ENCODE data around the gene SDE2. TPM values are rescaled to one million over a fixed set of nuclear protein-coding genes. Genes with fewer than 3 reads are reported as not detected.
A peak's percentile ranks its signal among the peaks of the same experiment; 100 is the strongest.
"Not testable (repeated sequence)": the region's sequence is repeated elsewhere in the genome, so short reads cannot be mapped to it uniquely, and the experiment has no call there.

The SDE2 gene
- total RNA-seq, 4 donors from 2014 or later, result 4.4 to 19.2 (median 13.2) TPM

DNA sequence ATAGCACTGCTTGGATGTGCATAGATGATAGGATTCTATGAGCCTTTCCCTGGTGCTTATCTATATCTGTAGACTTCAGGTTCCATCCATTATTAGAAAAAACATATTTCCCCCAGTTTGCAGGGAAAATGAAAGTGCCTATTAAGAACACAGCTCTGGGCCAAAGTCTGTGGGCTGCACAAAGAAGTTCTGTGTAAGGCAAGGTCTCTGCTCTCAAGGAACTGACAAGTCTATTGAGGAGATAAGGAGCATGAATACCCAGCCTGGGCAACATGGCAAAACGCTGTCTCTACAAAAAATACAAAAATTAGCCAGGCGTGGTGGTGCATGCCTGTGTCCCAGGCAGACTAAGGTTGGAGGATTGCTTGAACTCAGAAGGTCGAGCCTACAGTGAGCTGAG lies 22.3 kb upstream of the SDE2 start:
- H3K27ac ChIP-seq, result no peak overlapping the region
- no peaks in the 10 kb centered on the region for H3K9me3 ChIP-seq
- no peak overlapping the region for H3K4me3 ChIP-seq
- 39 to 70% methylated on average over 2 to 3 of the region's 3 CpGs for WGBS, 2 donors (ENCODE audit: low coverage in 1 of 2)
- DNase-seq, result no peak
- peaks cover 0 to 9% (median 0%) of the 10 kb centered on the region in 4 donors for H3K4me1 ChIP-seq
- intact Hi-C loops (cut with DNase I; ENCODE audit: low total_unique reads) (no loop called here), in situ Hi-C loops (cut with MboI; ENCODE audit: low pct_ligation_motif_present in 1 of 4, low pct_unique_long_range_greater_than_20kb in 1 of 4, low sequenced_read_pairs in 3 of 4) (no loop called here)
- H3K27me3 ChIP-seq, result no peaks in the 10 kb centered on the region
- TF ChIP-seq POLR2AphosphoS5 (IDR thresholded peaks at IDR 0.05) (no peak), POLR2A (IDR thresholded peaks at IDR 0.05) (no peak), EP300 (IDR thresholded peaks at IDR 0.05; ENCODE audit: low read depth) (no peak)
- TF ChIP-seq, protein P1, sequence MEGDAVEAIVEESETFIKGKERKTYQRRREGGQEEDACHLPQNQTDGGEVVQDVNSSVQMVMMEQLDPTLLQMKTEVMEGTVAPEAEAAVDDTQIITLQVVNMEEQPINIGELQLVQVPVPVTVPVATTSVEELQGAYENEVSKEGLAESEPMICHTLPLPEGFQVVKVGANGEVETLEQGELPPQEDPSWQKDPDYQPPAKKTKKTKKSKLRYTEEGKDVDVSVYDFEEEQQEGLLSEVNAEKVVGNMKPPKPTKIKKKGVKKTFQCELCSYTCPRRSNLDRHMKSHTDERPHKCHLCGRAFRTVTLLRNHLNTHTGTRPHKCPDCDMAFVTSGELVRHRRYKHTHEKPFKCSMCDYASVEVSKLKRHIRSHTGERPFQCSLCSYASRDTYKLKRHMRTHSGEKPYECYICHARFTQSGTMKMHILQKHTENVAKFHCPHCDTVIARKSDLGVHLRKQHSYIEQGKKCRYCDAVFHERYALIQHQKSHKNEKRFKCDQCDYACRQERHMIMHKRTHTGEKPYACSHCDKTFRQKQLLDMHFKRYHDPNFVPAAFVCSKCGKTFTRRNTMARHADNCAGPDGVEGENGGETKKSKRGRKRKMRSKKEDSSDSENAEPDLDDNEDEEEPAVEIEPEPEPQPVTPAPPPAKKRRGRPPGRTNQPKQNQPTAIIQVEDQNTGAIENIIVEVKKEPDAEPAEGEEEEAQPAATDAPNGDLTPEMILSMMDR (IDR thresholded peaks at IDR 0.05), result no peak
- no peaks in the 10 kb centered on the region for H3K36me3 ChIP-seq

DNA sequence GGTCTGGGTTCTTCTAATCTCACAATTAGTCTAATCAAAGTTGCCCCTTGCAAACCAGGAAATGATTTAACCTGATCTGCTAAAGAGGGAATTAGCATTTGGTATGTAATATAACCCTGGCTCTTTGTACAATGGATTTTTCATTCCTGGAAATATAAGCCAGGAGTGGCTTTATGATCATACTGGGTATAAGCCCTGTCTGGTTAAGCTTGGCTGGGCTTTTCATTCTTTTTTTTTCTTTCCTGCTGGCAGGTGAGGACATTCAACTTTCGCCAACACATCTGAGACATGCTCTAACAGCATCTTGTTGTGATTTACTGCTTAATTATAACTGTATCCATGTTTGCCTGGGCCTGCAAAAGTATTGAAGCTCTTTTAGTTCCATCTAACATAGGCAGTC lies 20.4 kb upstream of the SDE2 start:
- H3K9me3 ChIP-seq, result no peaks in the 10 kb centered on the region
- peaks cover 0 to 14% (median 0%) of the 10 kb centered on the region in 4 donors for H3K4me1 ChIP-seq
- H3K27ac ChIP-seq, result peak overlapping the region; percentile 24 to 51 (median 43)
- H3K27me3 ChIP-seq, result no peaks in the 10 kb centered on the region
- H3K36me3 ChIP-seq, result no peaks in the 10 kb centered on the region
- no peak overlapping the region for H3K4me3 ChIP-seq
- TF ChIP-seq EP300 (IDR thresholded peaks at IDR 0.05; ENCODE audit: low read depth), result no peak
- TF ChIP-seq, protein P1 (IDR thresholded peaks at IDR 0.05), result no peak
- no peak for TF ChIP-seq POLR2AphosphoS5 (IDR thresholded peaks at IDR 0.05)
- TF ChIP-seq POLR2A (IDR thresholded peaks at IDR 0.05), result no peak
- no peak for DNase-seq
- in situ Hi-C loops (cut with MboI; ENCODE audit: low pct_ligation_motif_present in 1 of 4, low pct_unique_long_range_greater_than_20kb in 1 of 4, low sequenced_read_pairs in 3 of 4) (no loop called here), intact Hi-C loops (cut with DNase I; ENCODE audit: low total_unique reads) (no loop called here)
- WGBS, 2 donors (ENCODE audit: low coverage in 1 of 2), result 68 to 86% methylated on average over 1 of the region's 1 CpG

DNA sequence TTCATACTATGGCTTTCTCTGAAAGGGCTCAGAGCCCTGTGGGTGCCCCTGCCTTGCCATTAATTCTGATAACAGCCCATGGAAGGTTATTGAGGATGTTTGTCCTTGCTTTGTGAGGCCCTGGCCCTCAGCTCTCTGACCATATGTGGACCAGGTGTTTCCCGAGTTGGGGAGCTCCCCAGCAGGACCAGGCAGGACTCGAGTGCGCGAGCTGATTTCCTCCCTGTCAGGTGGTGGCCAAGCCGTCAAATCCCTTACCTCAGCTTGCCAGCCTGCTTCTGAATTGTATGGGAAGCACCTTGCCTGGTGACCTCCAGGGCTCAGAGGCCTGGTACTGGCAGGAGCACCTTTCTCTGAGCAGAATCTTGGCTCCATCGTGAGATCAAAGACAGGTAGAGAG lies 17.9 kb upstream of the SDE2 start:
- in situ Hi-C loops (cut with MboI; ENCODE audit: low pct_ligation_motif_present in 1 of 4, low pct_unique_long_range_greater_than_20kb in 1 of 4, low sequenced_read_pairs in 3 of 4), result no loop called here
- intact Hi-C loops (cut with DNase I; ENCODE audit: low total_unique reads), result no loop called here
- H3K9me3 ChIP-seq, result no peaks in the 10 kb centered on the region
- peaks cover 0 to 14% (median 0%) of the 10 kb centered on the region in 4 donors for H3K4me1 ChIP-seq
- no peak for TF ChIP-seq POLR2A (IDR thresholded peaks at IDR 0.05)
- no peak for TF ChIP-seq EP300 (IDR thresholded peaks at IDR 0.05; ENCODE audit: low read depth)
- TF ChIP-seq POLR2AphosphoS5 (IDR thresholded peaks at IDR 0.05), result no peak
- TF ChIP-seq, protein P1 (IDR thresholded peaks at IDR 0.05), result no peak
- H3K27ac ChIP-seq, result no peak overlapping the region
- H3K36me3 ChIP-seq, result no peaks in the 10 kb centered on the region
- 55% methylated on average over 6 of the region's 6 CpGs; no CpG with 5 or more reads in 1 of the 2 donors for WGBS, 2 donors (ENCODE audit: low coverage in 1 of 2)
- H3K4me3 ChIP-seq, result no peak overlapping the region
- DNase-seq, result no peak
- no peaks in the 10 kb centered on the region for H3K27me3 ChIP-seq

DNA sequence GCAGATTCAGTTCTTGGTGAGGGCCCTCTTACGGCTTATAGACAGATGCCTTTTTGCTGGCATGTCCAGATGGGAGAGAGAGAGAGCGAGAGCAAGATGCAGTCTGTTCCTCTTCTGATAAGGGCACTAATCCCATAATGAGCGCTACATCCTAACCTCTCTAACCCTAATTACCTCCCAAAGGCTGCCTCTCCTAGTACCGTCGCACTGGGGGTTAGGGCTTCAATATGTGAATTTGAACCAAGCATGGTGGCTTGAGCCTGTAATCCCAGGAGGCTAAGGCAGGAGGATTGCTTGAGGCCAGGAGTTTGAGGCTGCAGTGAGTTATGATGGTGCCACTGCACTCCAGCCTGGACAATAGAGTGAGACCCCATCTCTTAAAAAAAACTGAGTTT lies 10.5 kb upstream of the SDE2 start:
- TF ChIP-seq, protein P1 (IDR thresholded peaks at IDR 0.05), result no peak
- TF ChIP-seq EP300 (IDR thresholded peaks at IDR 0.05; ENCODE audit: low read depth), result no peak
- no peak for TF ChIP-seq POLR2A (IDR thresholded peaks at IDR 0.05)
- Histone ChIP-seq H3K27me3 (no peaks in the 10 kb centered on the region), H3K9me3 (no peaks in the 10 kb centered on the region), H3K4me3 (no peak overlapping the region), H3K27ac (no peak overlapping the region), H3K36me3 (no peaks in the 10 kb centered on the region), H3K4me1 (no peaks in the 10 kb centered on the region)
- WGBS, 2 donors (ENCODE audit: low coverage in 1 of 2), result 98 to 100% methylated on average over 2 to 5 of the region's 5 CpGs
- intact Hi-C loops (cut with DNase I; ENCODE audit: low total_unique reads), result no loop called here
- in situ Hi-C loops (cut with MboI; ENCODE audit: low pct_ligation_motif_present in 1 of 4, low pct_unique_long_range_greater_than_20kb in 1 of 4, low sequenced_read_pairs in 3 of 4), result no loop called here
- no peak for DNase-seq

DNA sequence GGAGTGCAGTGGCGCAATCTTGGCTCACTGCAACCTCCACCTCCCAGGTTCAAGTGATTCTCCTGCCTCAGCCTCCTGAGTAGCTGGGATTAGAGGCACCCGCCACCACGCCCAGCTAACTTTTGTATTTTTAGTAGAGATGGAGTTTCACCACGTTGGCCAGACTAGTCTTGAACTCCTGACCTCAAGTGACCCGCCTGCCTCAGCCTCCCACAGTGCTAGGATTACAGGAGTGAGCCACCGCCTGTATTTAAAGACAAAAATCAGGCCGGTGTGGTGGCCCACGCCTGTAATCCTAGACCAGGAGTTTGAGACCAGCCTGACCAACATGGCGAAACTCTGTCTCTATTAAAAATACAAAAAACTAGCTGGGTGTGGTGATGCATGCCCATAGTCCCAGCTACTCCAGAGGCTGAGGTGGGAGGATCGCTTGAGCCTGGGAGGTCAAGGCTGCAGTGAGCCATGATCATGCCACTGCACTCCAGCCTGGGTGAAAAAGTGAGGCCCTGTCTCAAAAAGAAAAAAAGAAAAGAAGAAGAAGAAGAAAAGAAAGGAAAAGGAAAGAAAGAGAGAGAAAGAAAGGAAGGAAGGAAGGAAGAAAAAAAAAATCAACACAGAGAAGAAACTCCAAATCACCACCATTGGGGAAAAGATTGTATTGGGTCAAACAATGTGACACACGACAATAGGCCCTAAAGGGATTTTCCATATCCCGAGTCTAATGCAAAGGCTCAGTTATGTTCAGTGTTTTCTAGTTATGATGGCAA lies 8.2 kb upstream of the SDE2 start:
- H3K27me3 ChIP-seq; H3K4me3 ChIP-seq; H3K9me3 ChIP-seq; DNase-seq; H3K4me1 ChIP-seq; H3K36me3 ChIP-seq; in situ Hi-C loops (cut with MboI; ENCODE audit: low pct_ligation_motif_present in 1 of 4, low pct_unique_long_range_greater_than_20kb in 1 of 4, low sequenced_read_pairs in 3 of 4); H3K27ac ChIP-seq: not testable (repeated sequence)
- 88 to 94% methylated on average over 5 to 12 of the region's 12 CpGs for WGBS, 2 donors (ENCODE audit: low coverage in 1 of 2)
- intact Hi-C loops (cut with DNase I; ENCODE audit: low total_unique reads), result loop anchor here (2.0 kb wide), 1 partner anchor 53 kb away; no protein-coding TSS in a partner anchor

Data from transverse colon (tissue), 4 donors.